H1 (cell line): ENCODE results near the gene SCGB2B2. TPM values are rescaled to one million over a fixed set of nuclear protein-coding genes. Genes with fewer than 3 reads are reported as not detected.

Experiments used
- polyA plus RNA-seq, 7 experiments: library from polyadenylated mRNA; depleted of rRNA in 3 of 7; stranded (reverse) in 5 of 7; unstranded in 2 of 7; fragments of >200 nt in 5 of 7; fragments of 200-250 nt in 2 of 7; gene quantifications; 1 replicate in 5 of 7; 2 replicates in 1 of 7; 4 replicates in 1 of 7; pipeline versions ENCODE4 v1.2.1 to v1.2.3, GENCODE V29; 2011 to 2013; ENCODE audit warnings: missing spikeins in 2 of 7, mixed read lengths in 2 of 7
- small RNA-seq: library from polyadenylated mRNA; stranded (forward); fragments of <200 nt; extraction: miRNeasy Mini kit (QIAGEN cat#:217004); gene quantifications from one replicate; pipeline ENCODE3, GENCODE V24; 2013; ENCODE audit not compliant: insufficient read depth
- total RNA-seq: library from RNA; stranded (reverse); fragmentation: NEBNext Ultra II Directional; extraction: Animal tissue kit (Norgen Biotek cat#: 25700); gene quantifications from 2 replicates; pipeline ENCODE4 v1.2.1, GENCODE V29; 2021

The SCGB2B2 gene
- total and polyA plus RNA-seq, 2 of the 8 experiments (the other 6 are each of a cell fraction or from before 2014, with no cell fraction given) = 0.09 TPM; not detected in 1

Small RNAs within 50 kb of the gene (small RNA-seq; reads per million reads assigned to genes)
- gene RF00611 = not detected

Other genes with a start within 250 kb of the SCGB2B2 start
- gene UBA2, start 248.8 kb downstream of the SCGB2B2 start, total RNA-seq = 181 and 182 TPM in 2 replicates
- gene UBA2, start 248.8 kb downstream of the SCGB2B2 start, polyA plus RNA-seq (2011; rRNA removed) = 100.0 and 111 TPM in 2 replicates
- 15.4 and 20.3 TPM in 2 replicates for gene WTIP, start 195.4 kb downstream of the SCGB2B2 start, total RNA-seq
- 8.7 and 10.8 TPM in 2 replicates for gene WTIP, start 195.4 kb downstream of the SCGB2B2 start, polyA plus RNA-seq (2011; rRNA removed)
- gene ZNF302, start 519 bp upstream of the SCGB2B2 start, total RNA-seq = 17.0 and 20.4 TPM in 2 replicates
- gene ZNF302, start 519 bp upstream of the SCGB2B2 start, polyA plus RNA-seq (2011; rRNA removed) = 9.1 and 10.9 TPM in 2 replicates
- gene ZNF181, start 57.1 kb upstream of the SCGB2B2 start, total RNA-seq = 7.5 and 8.0 TPM in 2 replicates
- 2.1 and 2.8 TPM in 2 replicates for gene ZNF181, start 57.1 kb upstream of the SCGB2B2 start, polyA plus RNA-seq (2011; rRNA removed)
- gene ZNF599, start 96.1 kb upstream of the SCGB2B2 start, total RNA-seq = 3.8 and 4.8 TPM in 2 replicates
- gene ZNF599, start 96.1 kb upstream of the SCGB2B2 start, polyA plus RNA-seq (2011; rRNA removed) = 5.4 and 6.5 TPM in 2 replicates
- 4.7 TPM in 2 replicates for gene ZNF30, start 249.7 kb upstream of the SCGB2B2 start, total RNA-seq
- 1.1 and 2.0 TPM in 2 replicates for gene ZNF30, start 249.7 kb upstream of the SCGB2B2 start, polyA plus RNA-seq (2011; rRNA removed)